ENCODE results near the gene ELP1.
"Not testable (repeated sequence)": the region's sequence is repeated elsewhere in the genome, so short reads cannot be mapped to it uniquely, and the experiment has no call there.

ELP1 gene, protein sequence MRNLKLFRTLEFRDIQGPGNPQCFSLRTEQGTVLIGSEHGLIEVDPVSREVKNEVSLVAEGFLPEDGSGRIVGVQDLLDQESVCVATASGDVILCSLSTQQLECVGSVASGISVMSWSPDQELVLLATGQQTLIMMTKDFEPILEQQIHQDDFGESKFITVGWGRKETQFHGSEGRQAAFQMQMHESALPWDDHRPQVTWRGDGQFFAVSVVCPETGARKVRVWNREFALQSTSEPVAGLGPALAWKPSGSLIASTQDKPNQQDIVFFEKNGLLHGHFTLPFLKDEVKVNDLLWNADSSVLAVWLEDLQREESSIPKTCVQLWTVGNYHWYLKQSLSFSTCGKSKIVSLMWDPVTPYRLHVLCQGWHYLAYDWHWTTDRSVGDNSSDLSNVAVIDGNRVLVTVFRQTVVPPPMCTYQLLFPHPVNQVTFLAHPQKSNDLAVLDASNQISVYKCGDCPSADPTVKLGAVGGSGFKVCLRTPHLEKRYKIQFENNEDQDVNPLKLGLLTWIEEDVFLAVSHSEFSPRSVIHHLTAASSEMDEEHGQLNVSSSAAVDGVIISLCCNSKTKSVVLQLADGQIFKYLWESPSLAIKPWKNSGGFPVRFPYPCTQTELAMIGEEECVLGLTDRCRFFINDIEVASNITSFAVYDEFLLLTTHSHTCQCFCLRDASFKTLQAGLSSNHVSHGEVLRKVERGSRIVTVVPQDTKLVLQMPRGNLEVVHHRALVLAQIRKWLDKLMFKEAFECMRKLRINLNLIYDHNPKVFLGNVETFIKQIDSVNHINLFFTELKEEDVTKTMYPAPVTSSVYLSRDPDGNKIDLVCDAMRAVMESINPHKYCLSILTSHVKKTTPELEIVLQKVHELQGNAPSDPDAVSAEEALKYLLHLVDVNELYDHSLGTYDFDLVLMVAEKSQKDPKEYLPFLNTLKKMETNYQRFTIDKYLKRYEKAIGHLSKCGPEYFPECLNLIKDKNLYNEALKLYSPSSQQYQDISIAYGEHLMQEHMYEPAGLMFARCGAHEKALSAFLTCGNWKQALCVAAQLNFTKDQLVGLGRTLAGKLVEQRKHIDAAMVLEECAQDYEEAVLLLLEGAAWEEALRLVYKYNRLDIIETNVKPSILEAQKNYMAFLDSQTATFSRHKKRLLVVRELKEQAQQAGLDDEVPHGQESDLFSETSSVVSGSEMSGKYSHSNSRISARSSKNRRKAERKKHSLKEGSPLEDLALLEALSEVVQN (N-terminal part only)

DNA sequence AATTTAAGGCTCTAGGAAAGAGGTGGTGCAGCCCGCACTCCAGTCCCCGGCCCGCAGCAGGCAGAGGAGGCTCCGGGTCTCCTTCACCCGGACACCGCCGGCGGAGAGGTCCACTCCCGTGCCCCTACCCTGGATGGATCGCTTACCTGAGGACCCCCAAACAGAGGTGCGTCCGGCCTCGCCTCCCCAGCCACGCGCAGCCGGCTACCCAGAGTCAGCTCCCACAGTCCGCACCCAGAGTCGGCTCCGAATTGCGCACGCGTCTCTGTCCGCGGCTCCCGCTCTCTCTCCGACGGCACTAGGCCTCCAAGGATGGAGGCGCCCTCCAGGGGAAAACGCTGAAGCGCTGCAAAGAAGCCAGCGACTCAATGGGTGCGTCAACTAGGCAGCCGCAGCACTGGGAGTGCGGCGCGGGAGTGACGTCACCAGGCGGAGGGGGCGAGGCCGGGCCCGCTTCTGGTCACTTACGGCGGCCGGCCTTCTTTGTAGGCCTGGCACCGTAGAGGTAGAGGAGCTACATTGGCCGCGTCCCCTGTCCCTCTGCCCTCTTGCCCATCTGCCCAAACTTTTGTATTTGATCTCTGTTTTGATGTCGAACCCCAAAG, at the start of gene ELP1:
Gene ELP1, minus strand, starts transcription at position 407 of the 605 bp plus-strand sequence. CDS start 2,978 bp downstream, outside the sequence.
- peak; percentile 89 for DNase-seq

DNA sequence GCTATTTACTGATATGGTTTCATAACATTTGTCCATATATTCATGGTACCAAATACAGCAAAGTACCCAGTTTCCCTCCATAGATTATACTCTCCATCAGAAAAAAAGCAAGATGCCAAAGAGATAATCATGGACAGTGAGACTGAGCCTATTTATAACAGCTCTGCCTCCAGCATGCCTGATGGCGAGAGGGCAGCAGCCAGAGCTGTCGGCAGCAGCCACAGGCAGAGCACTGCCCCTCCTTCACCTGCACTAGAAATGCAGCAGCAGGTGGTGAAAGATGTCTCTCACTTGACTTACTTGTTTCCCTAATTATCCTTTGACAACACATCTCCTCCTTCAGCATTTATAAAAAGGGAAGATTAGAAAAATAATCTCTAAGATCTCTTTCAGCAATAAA, 47.0 kb upstream of the ELP1 start:
- no peak for DNase-seq

DNA sequence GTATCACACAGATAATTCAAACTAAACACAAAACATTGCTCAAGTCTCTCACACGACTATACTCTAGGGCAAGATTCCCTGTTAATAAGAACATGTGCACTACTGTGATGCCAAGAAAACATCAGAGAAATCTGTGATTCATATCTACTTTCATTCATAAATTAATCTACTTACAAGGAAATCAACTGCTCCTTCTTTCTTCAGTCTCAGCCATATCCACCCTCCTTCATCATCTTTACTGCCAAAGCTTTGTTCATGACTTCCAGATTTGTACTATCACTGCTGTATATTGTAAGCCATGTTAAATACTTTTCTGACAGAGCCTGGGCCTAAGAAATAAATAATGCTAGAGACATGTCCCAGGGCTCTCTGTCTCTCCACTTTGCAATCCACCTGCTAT, 44.3 kb upstream of the ELP1 start:
- DNase-seq: no peak

DNA sequence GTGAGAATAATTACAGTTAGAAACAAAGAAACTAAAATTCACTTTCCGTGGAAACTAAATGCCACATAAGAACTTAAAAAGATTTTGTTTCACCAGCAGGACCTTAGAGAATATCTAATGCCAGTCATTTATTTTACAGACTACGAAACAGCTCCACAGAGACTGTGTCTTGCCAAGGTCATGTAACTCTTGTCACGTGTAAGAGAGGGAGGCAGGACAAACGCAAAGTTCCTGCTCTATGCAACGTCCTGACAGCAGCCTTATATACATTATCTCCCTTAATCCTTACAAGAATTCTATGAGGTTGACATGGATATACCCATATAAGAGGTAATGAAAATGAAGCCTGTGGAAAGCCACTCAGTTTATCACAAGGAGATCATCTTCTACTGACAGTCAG, 40.0 kb upstream of the ELP1 start:
- no peak for DNase-seq

DNA sequence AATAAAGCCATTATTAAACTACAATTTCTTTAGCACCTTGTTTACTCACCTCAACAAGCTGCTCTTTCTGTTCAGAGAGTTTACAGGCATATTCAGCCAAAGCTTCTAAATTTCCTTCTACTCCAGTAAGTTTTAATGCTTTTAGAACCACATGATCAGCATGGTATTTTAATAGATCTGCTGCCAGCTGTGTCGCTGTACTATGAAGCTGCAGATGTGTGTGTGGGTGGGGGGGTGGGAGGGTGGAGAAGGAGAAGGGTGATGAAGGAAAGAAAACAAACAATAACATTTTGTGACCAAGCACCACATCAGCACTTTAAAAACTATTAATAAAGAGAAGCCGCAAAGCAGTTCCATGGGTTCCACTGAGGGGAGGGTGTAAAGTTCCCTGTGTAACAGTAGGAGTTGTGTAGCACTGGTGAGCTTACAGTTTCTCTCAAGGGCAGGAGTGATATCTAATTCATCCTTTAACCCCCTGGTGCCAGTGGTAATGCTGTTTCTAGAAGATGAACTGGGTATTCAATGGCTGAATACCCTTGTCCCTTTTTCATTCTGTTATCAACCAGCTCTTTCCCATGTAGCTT, 38.8 kb upstream of the ELP1 start:
- no peak for DNase-seq

DNA sequence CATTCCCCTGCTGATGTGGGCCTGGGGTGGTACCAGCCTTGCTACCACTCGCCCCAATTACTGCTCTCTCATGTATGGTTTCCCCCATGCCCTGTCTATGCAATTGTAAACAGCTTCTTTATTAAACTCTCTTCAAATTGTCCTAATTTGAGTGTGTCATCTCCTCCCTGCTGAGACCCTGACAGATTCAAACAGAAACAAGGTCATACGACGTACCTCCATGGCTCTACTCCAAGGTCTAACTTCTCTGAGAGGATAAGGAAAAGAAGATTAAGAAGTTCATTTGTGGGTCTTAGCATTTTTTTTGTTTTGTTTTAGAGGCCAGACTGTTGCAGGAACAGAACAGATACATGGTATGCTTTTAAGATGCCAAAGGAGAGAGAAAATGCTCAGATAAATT, 38.3 kb upstream of the ELP1 start:
- no peak for DNase-seq

DNA sequence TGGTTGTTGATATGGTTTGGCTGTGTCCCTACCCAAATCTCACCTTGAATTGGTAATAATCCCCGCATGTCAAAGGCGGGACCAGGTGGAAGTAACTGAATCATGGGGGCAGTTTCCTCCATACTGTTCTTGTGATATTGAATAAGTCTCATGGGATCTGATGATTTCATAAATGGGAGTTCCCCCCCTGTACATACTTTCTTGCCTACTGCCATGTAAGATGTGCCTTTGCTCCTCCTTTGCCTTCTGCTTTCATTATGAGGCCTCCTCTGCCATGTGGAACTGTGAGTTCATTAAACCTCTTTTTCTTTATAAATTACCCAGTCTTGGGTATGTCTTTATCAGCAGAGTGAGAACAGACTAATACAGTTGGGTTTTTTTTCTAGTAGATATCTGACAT, 37.5 kb upstream of the ELP1 start:
- DNase-seq: not testable (repeated sequence)

DNA sequence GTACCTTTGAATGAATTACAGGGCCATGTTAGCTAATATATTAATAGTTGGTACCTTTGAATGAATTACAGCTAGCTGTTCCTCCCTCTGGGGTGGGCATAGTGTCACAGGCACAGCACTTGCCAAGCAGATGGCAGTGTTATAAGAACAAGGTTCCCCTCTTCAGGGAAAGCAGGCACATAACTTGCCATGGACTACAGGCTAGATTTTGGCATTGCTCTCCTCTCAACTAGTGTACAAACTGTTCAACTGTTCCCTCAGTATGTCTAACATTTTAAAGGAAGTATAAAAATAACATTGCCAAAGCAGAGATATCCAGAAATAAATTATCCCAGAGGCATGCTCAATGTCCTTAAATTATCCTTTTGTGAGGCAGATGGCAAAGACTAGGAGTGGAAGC, 34.0 kb upstream of the ELP1 start:
- no peak for DNase-seq

DNA sequence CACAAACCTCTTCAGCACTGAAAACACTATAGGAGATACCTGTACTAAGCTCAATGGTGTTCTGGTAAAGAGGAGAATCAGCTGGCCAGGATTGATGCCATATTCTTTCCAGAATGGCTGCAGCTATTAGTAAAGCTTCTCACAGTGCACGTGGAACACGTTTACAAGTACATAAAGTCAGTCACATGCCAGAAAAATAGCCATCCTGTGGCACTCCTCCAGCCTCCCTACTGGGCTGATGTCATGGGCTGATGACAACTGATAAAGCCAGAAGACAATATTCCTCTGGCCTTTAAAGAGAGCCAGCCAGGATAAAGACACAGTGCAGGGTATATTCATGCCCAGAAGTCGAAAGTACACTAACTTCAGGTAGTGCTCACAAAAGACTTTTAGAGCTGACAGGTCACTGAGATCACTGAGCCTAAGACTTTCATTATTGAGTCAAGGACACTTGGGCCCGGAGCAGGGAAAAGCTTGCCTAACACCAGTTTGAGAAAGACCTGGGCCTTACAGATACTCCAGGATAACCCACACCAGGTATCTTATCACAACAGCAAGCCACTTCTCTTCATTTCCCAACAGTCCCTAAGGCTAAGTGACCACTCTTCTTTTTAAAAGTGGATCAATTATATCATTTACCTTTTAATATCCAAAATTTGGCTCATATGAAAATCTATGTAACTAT, 29.7 kb upstream of the ELP1 start:
- DNase-seq: no peak

DNA sequence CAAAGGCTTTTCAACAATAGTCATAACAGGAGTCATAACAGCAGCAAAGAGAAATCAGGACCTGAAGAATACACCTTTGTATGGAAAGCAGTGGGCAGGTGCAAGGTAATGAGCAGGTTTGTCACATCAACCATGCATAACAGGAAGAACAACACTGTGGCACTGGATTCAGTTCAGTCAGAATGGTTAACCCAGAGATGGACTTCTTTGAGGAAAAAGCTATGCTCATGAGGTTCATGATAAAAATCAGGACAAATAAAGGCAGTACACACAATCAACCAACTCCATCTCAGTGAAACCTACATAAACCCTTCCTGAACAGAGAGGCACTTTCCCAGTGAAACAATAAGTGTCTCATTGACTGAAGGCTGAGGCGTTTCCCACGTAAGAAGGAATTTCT, 27.2 kb upstream of the ELP1 start:
- DNase-seq: no peak

DNA sequence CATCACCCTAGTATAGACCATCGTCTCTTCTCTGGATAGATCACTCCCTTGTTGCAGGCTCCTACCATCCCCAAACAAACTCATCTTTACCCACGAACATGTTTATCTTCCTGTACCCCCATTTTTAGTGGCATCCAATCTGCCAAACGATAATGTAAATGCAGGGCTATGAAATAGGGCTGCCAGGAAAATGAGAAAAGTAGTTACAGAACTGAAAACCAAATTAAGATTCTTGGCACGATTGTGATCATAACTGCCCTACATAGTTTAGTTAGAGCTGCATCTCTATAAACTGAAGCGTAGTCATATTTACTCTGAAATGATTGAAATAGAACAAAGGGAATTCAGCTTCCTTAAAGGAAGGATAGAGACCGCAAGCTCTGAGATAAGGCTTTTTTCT, 26.4 kb upstream of the ELP1 start:
- no peak for DNase-seq

DNA sequence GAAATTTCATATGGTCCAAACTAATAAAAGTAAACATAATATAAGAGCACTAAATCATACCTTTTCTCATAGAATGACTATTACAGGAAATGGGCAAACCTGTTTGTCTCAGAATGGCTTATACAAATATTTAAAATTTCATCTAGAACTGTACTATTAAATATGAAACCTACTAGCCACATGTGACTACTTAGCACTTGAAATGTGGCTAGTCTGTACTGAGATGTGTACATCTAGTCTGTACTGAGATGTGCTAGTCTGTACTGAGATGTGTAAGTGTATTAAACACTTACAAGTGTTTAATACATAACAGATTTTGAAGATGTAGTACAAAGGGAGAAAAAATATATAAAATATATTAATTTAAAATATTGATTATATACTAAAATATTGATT, 22.7 kb upstream of the ELP1 start:
- DNase-seq: no peak

DNA sequence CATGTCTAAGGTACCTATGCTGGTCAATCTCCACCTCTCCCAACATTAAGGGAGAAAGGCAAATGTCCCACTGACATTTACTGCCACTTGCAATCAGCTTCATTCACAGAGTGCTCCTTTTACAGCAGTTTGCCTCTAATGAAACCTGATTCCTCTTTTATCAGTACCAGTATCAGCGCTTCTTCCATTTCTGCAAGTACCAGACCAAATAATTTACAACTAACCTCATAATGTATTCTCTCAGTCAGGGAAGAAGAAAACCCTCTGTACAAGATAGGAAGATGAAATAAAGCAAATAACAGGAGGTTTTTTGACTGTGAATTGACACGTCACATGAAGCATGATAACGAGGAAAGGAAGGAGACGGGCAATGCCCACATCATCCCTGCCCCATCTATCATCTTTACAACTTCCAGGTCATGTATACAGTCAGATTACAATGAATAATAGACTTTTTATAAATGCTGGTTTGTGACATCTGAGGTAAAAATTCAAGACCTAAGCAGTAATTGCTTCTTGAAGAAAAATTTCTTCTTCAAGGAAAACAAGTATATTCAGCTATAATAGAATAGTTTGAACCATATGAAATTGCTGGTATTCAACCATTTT, 22.2 kb upstream of the ELP1 start:
- no peak for DNase-seq

DNA sequence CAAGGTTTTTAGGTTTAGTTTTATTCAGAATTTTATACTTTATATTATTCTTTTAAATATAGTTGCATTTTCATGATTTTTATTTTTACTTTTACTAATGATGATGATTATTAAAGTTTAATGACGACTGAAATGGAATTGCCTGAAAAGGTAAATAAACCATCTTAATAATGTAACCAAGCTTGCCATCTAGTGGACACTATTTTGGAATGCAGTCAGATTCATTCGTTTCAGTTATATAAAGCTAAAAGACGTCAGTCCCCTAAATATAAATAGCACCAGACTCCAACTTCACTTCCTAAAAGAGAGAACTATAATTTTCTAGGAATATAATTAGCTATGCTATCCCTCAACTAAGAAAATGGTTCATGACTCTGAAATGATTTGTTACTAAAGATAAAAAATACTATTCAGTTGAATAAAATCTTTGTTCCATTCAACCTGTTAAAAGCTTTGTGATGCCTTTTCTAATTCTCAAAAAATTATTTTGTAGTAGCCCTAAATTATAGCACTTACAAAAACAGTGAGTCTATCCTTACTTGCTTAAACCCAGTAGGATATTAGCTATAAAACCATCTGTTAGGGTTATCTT, 20.2 kb upstream of the ELP1 start:
- peak; percentile 40 for DNase-seq

DNA sequence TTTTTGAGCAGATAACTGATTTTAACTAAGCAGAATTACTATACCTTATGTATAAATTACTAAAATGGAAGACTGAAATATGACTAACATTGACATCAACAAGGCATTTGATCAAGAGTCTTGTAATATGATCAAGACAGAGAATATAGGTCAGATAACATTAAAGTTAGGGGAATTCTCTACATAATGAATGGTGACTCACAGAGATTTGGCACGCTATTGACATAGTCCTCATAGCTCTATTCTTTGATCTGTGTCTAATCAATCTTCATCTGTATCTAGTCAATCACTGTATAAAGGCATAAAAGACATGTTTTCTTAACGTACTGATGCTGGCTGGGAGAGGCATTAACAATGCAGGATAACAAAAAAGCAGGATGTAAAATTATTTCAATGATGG, 17.7 kb upstream of the ELP1 start:
- no peak for DNase-seq

DNA sequence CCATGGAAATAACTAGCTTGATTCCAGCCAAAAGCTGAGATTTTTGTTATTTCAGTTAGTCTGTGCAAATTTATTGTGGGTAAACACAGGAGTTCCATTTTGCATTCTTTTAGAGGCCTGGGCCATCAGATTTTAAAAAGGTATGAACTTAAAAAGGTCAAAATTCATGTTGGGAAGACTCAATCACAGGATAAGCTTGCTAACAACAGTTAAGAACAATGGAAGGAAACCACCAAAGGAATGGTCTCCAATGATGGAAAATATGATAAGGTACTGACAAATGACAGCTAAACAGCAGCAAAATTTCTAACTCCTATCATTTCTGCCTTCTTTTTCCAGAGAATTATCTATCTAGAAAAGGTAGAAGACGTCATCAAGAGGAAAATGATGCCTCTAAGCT, 16.2 kb upstream of the ELP1 start:
- DNase-seq: no peak

DNA sequence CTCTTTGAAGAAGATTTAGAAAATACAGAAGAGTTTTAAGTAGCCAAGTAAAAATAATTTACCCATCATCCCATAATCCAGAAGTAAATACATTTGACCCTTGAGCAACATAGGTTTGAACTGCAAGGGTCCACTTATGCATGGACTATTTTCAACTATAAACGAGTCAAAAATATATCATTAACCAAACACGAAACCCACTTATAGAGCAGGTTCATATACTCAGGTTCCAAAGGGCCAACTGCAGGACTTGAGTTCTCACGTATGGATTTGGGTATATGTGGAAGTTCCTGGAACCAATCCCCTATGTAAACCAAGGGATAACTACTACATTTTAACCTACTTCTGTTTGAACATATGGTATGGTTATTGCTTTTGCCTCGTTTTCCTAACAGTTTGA, 6.1 kb upstream of the ELP1 start:
- no peak for DNase-seq

DNA sequence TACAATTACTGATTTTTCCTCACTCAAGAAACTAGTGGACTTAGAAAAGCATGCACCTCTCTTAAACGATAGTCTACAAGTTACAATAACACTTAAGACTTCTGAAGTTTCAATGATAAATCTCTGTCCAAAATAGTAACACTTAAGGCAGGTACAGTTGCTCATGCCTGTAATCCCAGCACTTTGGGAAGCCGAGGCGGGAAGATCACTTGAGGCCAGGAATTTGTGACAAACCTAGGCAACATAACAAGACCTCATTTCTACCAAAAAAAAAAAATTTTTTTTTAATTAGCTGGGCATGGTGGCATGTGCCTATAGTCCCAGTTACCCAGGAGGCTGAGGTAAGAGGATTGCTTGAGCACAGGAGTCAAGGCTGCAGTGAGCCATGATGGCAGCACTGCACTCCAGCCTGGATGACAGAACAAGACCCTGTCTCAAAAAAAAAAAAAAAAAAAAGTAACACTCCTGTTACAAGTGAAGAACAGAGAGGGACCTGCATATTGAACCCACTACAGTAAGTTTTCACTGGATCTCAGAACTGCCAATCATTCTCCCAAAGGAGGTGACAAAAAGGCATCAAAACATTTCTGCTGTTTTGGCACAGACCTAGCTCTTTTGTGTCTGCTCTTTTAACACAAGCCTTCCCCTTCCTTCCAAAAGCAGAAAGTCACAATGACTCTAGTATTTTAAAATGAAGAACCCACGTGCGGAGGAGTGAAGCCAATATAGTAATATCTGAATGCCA, 3.8 kb upstream of the ELP1 start:
- DNase-seq: no peak

DNA sequence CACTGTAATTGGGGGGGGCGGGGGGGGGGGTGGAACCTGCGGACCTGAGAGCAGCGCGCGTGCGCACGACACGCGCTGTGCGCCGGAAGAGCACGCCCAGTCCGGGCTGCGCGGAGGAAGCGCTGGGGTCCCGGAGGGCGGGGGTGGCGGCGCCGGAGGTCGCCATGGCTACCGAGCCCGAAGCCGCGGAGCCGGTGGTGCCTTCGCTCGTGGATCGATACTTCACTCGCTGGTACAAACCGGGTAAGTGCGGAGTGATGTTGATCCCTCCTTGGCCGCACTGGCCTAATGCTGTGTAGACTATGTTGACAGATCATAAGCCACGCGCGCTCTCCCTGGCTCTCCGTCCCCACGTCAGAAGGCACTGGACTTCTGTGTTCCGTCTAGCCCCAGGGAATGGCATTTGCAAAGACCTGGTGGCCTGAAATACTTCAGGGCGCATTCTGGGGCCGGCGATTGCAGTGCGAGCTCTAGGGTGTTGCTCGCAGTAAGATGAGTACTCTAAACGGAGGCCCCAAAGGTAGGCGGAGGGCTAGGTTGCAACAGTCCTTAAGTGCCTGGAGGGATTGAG, 484 bp upstream of the ELP1 start, which contains the start of gene ABITRAM:
Gene ABITRAM, plus strand, starts transcription at position 78 of the 571 bp plus-strand sequence. Its CDS starts 87 bp downstream, at position 165.
- DNase-seq: peak; percentile 89

DNA sequence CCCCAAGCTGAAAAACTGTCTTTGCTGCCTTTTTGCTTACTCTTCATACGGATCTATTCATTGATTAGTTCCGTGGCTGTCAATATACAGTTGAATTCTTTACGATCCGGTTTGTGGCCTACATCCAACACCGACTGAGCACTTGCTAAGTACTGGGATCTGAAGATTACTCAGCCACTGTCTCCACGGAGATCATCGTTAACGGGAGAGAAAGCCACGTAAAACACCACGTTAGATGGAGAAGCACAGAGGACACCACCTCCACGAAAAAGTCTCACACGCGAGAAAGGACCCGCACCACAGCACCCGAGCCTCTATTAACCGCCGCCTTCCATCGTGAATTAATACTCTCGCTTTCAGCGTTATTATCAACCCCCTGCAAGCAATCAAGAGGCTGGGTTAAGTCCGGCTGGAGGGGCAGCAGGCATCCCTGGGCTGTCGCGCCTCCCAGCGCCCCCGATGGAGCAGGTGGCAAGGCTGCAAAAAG, 650 bp downstream of the ELP1 start:
- peak; percentile 39 for DNase-seq
